Transverse colon (tissue), 4 donors: ENCODE data around the gene SFMBT1.

Experiments
- CTCF ChIP-seq, 5 experiments: fragments of 200-600 bp in 3 of 5; fragments of 450-650 bp in 2 of 5; sonication (generic) in 3 of 5; IDR thresholded peaks; 1 replicate in 2 of 5; 2 replicates in 3 of 5; pipeline ENCODE4 v1.5.1; 2016 to 2017; ENCODE audit warnings: antibody characterized with exemption in 5 of 5, inconsistent platforms in 3 of 5, mild to moderate bottlenecking in 2 of 5, moderate library complexity in 1 of 5
- POLR2A ChIP-seq: fragments of 450-650 bp; IDR thresholded peaks from one replicate; pipeline ENCODE4 v1.6.1; 2016; ENCODE audit warnings: antibody characterized with exemption, mild to moderate bottlenecking, moderate library complexity
- POLR2AphosphoS5 ChIP-seq, 3 donors: sonication (generic); formaldehyde crosslinking; IDR thresholded peaks; one replicate each; pipeline ENCODE4 v1.6.1; 2016; ENCODE audit warnings: antibody characterized with exemption in 3 of 3

GRCh38 chr3:53023072-53023823, 22.6 kb downstream of the SFMBT1 start:
- TF ChIP-seq CTCF (IDR thresholded peaks at IDR 0.05) = no peak
- TF ChIP-seq POLR2A = no peak
- no peak for TF ChIP-seq POLR2AphosphoS5 (IDR thresholded peaks at IDR 0.05)
